Type B pancreatic cell (in vitro differentiated cells): ENCODE measurements around the gene RPA1. TPM values are rescaled to one million over a fixed set of nuclear protein-coding genes. Genes with fewer than 3 reads are reported as not detected.

Experiments
- DNase-seq: peaks from one replicate; pipeline ENCODE4 v3.0.0; 2021; ENCODE audit warnings: mixed read lengths; ENCODE audit not compliant: unreplicated experiment; ENCODE audit errors: extremely low spot score
- H3K27ac Mint-ChIP-seq: 2 replicates; pipeline ENCODE4 v1.8.0; 2021; ENCODE audit warnings: mild to moderate bottlenecking, mixed read lengths
- H3K27me3 Mint-ChIP-seq: 2 replicates; pipeline ENCODE4 v1.8.0; 2021; ENCODE audit warnings: mixed read lengths
- H3K36me3 Mint-ChIP-seq: 2 replicates; pipeline ENCODE4 v1.8.0; 2021; ENCODE audit warnings: mixed read lengths
- H3K4me1 Mint-ChIP-seq: one replicate; pipeline ENCODE4 v1.8.0; 2021; ENCODE audit warnings: mixed read lengths; ENCODE audit not compliant: unreplicated experiment
- H3K4me3 Mint-ChIP-seq: 2 replicates; pipeline ENCODE4 v1.8.0; 2021; ENCODE audit warnings: mild to moderate bottlenecking, mixed read lengths
- H3K9me3 Mint-ChIP-seq: 2 replicates; pipeline ENCODE4 v1.8.0; 2021; ENCODE audit warnings: mixed read lengths
- total RNA-seq: library from RNA; stranded (reverse); gene quantifications from 2 replicates; pipeline ENCODE4 v1.2.1, GENCODE V29; 2021; ENCODE audit warnings: low replicate concordance
- TF ChIP-seq, protein P1 (sequence below): fragments of 200-600 bp; sonication (generic); conservative IDR thresholded peaks from 2 replicates; pipeline ENCODE4 v1.5.0; 2021; ENCODE audit warnings: antibody characterized with exemption, mild to moderate bottlenecking

Gene RPA1
- total RNA-seq, 1 donor from 2014 or later, result 129 TPM

DNA sequence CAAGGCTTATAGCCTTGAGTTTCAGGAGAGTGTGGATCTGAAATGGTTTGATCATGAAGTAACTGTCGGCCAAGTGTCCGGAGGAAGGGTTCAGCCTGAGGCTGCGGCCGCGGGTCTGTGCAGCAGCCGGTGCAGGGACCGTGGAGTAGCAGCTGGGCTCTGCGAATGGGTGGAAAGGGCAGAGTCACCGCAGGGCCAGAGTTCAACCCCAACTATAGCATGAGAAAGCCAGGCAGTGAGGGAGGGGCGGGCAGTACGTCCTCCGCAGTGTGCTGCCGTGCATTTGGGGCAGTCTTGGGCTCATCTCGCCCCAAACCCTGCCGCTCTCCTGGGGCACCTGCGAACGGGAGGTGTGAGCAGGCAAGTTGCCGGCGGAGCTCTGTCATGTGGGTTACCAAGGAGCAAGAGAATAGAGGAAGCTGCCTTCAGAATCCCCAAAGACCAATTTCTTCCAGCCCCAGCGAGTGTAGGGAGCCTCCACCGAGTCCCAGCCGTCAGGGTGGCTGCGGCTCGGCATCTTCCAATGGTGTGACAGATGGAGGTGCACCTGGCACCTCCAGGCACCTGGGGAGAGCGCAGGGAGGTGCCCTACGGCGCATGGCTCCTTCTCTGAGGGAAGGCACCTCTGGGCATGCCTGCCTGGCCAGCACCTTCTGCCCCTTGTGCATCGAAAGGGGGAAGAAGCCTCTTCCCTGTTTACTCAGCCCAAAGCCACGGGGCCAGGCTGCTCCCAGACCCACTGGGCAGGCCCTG, 87.3 kb downstream of the RPA1 start:
- Mint-ChIP-seq H3K27ac (no peak overlapping the region), H3K36me3 (no peaks in the 10 kb centered on the region), H3K4me3 (no peak overlapping the region), H3K9me3 (no peaks in the 10 kb centered on the region), H3K27me3 (peaks cover 29% of the 10 kb centered on the region), H3K4me1 (peaks cover 16% of the 10 kb centered on the region)
- no peak for DNase-seq
- TF ChIP-seq, protein P1, sequence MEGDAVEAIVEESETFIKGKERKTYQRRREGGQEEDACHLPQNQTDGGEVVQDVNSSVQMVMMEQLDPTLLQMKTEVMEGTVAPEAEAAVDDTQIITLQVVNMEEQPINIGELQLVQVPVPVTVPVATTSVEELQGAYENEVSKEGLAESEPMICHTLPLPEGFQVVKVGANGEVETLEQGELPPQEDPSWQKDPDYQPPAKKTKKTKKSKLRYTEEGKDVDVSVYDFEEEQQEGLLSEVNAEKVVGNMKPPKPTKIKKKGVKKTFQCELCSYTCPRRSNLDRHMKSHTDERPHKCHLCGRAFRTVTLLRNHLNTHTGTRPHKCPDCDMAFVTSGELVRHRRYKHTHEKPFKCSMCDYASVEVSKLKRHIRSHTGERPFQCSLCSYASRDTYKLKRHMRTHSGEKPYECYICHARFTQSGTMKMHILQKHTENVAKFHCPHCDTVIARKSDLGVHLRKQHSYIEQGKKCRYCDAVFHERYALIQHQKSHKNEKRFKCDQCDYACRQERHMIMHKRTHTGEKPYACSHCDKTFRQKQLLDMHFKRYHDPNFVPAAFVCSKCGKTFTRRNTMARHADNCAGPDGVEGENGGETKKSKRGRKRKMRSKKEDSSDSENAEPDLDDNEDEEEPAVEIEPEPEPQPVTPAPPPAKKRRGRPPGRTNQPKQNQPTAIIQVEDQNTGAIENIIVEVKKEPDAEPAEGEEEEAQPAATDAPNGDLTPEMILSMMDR, result no peak

DNA sequence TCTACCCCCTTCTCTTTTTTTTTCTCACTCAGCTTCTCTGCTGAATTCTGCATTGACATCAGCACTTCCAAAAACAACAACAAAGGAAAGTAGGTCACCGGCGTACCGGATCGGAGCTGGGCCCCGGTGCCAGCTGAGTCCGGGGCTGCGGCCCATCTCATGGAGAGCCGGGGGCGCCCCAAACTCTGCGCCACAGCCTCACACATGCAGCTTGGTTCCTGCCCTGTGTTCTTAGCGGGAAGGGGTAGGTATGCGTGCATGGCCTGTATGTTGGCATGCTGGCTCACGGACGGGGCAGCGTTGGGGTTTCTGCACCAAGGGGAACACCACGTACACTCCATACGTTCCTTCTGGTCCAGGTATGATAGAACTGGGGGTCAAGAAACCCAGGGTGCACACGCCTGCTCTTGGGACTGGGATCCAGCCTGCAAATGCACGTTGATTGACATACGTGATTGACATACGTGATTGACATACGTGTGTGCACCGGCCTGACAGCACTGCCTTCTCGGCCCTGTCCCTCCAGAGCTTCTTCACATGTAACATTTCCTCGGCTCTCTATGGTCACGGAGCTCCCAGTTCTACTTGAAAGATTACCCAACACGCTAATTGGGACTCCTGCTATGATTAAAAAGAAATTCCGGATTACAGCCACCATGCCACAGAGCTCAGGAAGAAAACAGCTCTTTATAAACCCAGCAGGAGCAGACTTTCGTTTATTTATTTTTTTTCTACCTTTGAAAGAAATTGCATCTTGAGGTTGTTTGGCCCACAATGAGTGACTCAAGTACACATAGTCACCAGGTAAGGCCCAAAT, 88.7 kb downstream of the RPA1 start:
- Mint-ChIP-seq H3K9me3 (no peaks in the 10 kb centered on the region), H3K4me1 (peaks cover 16% of the 10 kb centered on the region), H3K27me3 (peaks cover 18% of the 10 kb centered on the region), H3K36me3 (no peaks in the 10 kb centered on the region), H3K4me3 (no peak overlapping the region), H3K27ac (no peak overlapping the region)
- DNase-seq, result no peak
- TF ChIP-seq, protein P1, result no peak

DNA sequence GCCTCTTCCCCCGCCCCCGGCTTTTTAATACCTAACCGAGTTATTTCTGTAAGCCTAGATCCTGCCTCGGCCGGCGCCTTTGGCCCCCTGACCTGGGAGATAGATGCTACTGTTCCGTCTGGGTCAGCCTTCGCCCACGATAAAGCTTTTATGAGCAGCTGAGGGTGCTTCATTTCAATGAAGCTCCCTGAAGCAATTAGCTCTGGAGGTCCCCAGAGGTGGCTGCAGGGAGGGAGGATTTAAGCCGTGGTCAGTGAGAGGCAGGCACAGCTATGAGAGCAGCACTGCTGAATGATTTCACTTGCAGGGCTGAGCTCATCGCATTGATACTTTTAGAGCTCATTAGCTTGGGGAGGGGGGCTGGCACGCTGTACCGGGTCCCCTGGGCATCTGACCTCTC, 89.4 kb downstream of the RPA1 start:
- no peak for DNase-seq
- no peaks in the 10 kb centered on the region for H3K36me3 Mint-ChIP-seq
- TF ChIP-seq, protein P1, result no peak

DNA sequence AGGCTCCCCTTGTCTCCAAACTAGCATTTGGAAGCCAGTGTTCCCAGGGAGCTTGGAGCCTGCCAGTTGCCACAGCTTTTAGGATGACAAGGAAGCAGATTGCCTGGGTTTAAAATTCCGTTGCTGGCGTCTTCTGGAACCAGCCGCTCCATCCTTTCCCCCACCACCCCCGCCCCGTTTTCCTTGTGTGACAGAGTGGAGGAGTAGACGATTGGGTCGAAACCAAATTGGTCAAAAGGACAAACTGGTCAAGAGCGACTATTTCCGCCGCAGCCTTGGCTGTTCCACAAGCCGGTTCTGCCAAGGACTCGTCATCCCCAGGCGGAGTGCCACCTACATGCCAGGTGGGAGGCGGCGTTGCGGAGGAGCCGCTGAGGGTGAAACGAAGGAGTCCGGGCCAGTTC, 91.1 kb downstream of the RPA1 start:
- Mint-ChIP-seq H3K27me3 (peaks cover 10% of the 10 kb centered on the region), H3K4me3 (no peak overlapping the region), H3K27ac (no peak overlapping the region), H3K4me1 (peaks cover 15% of the 10 kb centered on the region), H3K36me3 (no peaks in the 10 kb centered on the region), H3K9me3 (no peaks in the 10 kb centered on the region)
- DNase-seq, result no peak
- TF ChIP-seq, protein P1, result no peak

More for the DNA sequence above, 89.4 kb downstream of the RPA1 start:
- Mint-ChIP-seq H3K27ac (no peak overlapping the region), H3K4me1 (peaks cover 16% of the 10 kb centered on the region), H3K9me3 (no peaks in the 10 kb centered on the region), H3K4me3 (no peak overlapping the region), H3K27me3 (peaks cover 18% of the 10 kb centered on the region)

DNA sequence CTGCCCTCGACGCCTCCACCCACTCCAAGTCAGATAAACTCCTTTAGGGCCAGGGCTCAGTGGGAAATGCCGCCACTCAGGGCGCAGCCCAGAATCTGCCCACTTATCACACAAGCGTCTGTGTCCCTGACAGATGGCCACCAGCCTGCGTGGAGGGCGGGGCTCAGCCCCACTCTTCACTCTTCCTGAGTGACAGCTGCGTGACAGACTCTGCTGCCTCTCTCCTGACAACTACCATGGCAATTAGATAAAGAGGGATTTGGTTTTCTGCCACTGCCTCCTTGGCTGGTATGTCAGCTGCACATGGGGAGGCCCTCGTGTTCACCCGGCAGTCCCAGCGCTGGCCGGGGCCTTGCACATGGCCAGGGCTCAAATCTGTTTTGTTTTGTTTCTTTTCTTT, 99.2 kb downstream of the RPA1 start:
- no peaks in the 10 kb centered on the region for H3K9me3 Mint-ChIP-seq
- H3K27ac Mint-ChIP-seq, result no peak overlapping the region
- no peaks in the 10 kb centered on the region for H3K27me3 Mint-ChIP-seq
- TF ChIP-seq, protein P1, result no peak
- no peaks in the 10 kb centered on the region for H3K36me3 Mint-ChIP-seq
- no peak overlapping the region for H3K4me3 Mint-ChIP-seq
- H3K4me1 Mint-ChIP-seq, result peaks cover 14% of the 10 kb centered on the region
- no peak for DNase-seq
